Stomach (tissue), 4 donors: Measurements from ENCODE around the gene NFATC2.

Experiments
- EP300 ChIP-seq: sonication (generic); formaldehyde crosslinking; IDR thresholded peaks from one replicate; pipeline ENCODE4 v1.6.1; 2017; ENCODE audit warnings: antibody characterized with exemption
- POLR2A ChIP-seq, 4 donors: fragments of 450-650 bp; IDR thresholded peaks; one replicate each; pipeline ENCODE4 v1.6.1; 2016; ENCODE audit warnings: antibody characterized with exemption in 4 of 4, control low read depth in 2 of 4, mild to moderate bottlenecking in 1 of 4, moderate library complexity in 1 of 4
- POLR2AphosphoS5 ChIP-seq, 3 donors: sonication (generic); formaldehyde crosslinking; IDR thresholded peaks; one replicate each; pipeline ENCODE4 v1.6.1; 2016; ENCODE audit warnings: antibody characterized with exemption in 3 of 3
- TF ChIP-seq, protein P1 (sequence below), 7 experiments: fragments of 450-650 bp in 4 of 7; fragments of 200-600 bp in 3 of 7; sonication (generic) in 3 of 7; IDR thresholded peaks; one replicate each; pipeline ENCODE4 v1.5.1; 2016 to 2019; ENCODE audit warnings: antibody characterized with exemption in 7 of 7, control low read depth in 2 of 7, mild to moderate bottlenecking in 1 of 7

DNA sequence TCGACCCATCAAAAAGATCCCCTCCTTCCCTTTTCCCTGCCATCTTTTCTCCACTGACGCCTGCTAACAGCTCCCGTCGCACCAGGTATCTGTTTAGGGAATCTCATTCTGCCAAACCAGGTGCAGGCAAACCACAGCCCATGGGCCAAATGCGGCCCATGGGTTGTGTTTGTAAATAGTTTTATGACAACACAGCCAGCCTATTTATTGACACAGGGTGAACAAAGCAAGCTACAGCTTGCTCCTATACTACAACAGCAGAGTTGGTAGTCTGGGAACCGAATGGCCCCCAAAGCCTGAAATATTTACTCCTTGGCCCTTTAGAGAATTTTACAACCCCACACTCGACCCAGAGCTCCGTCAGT lies 16.4 kb downstream of the NFATC2 start:
- TF ChIP-seq, protein P1, sequence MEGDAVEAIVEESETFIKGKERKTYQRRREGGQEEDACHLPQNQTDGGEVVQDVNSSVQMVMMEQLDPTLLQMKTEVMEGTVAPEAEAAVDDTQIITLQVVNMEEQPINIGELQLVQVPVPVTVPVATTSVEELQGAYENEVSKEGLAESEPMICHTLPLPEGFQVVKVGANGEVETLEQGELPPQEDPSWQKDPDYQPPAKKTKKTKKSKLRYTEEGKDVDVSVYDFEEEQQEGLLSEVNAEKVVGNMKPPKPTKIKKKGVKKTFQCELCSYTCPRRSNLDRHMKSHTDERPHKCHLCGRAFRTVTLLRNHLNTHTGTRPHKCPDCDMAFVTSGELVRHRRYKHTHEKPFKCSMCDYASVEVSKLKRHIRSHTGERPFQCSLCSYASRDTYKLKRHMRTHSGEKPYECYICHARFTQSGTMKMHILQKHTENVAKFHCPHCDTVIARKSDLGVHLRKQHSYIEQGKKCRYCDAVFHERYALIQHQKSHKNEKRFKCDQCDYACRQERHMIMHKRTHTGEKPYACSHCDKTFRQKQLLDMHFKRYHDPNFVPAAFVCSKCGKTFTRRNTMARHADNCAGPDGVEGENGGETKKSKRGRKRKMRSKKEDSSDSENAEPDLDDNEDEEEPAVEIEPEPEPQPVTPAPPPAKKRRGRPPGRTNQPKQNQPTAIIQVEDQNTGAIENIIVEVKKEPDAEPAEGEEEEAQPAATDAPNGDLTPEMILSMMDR (IDR thresholded peaks at IDR 0.05), result no peak
- TF ChIP-seq POLR2A (IDR thresholded peaks at IDR 0.05), result no peak
- TF ChIP-seq POLR2AphosphoS5 (IDR thresholded peaks at IDR 0.05), result no peak
- TF ChIP-seq EP300, result no peak
